ENCODE data around the gene USP32. TPM values are rescaled to one million over a fixed set of nuclear protein-coding genes. Genes with fewer than 3 reads are reported as not detected.

USP32 gene
- total RNA-seq, 2 experiments from 2014 or later = 35.8 to 40.1 TPM

DNA sequence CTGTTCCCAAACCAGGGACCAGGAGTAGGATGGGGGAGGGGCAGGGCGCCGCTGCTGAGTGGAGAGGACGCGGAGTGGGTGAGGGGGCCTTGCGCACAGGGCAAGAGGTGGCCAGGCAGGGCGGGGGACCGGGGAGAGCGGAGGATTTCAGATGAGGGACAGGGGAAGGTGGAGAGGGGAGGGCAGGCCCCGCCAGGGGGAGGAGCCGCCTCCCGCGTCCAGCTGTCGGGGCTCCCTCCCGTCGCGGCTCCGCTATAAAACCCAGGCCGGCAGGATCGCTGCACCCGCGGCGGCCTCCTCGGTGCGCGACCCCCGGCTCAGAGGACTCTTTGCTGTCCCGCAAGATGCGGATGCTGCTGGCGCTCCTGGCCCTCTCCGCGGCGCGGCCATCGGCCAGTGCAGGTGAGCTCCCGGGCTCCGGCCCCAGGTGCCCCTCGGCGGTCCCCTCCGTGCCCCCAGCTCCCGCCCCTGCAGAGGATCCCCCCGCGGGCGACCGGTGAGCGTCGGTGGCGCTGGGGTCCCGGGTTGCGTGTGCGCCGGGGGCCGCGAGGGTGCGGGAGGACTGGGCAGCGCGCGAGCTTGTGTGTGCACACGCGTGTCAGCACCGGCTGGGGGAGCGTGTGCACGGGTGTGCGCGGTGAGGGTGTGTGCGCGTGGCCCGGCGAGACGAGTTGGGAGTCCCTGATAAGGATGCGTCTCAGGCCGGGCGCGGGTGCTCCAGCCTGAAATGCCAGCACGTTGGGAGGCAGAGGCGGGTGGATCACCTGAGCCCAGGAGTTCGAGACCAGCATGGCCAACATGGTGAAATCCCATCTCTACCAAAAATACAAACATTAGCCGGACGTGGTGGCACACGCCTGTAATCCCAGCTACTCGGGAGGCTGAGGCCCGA is 242.0 kb downstream of the USP32 start, which contains the start of gene CA4:
CA4 (plus strand) TSS at position 283 of the 892 bp plus-strand sequence; CDS start at position 345, 62 bp downstream.
- Mint-ChIP-seq H3K9me3 (no peaks in the 10 kb centered on the region), H3K27ac (peak within 1 kb of the TSS; percentile 40), H3K27me3 (peaks cover 71% of the 10 kb centered on the region), H3K4me3 (peak within 1 kb of the TSS; percentile 43), H3K4me1 (peaks cover 17% of the 10 kb centered on the region), H3K36me3 (ENCODE audit: low read depth) (no peaks in the 10 kb centered on the region)
- no peak for DNase-seq
- ChIA-PET CTCF (interaction anchor here (1.7 kb wide), 1 partner anchor 10 kb away, joined by 8 read pairs; no protein-coding TSS in a partner anchor), POLR2A (interaction anchor here (0.8 to 1.8 kb wide), 3 partner anchors 9 to 530 kb away, joined by 3 to 5 read pairs (median 4); partner anchors contain the start of gene CLTC)

DNA sequence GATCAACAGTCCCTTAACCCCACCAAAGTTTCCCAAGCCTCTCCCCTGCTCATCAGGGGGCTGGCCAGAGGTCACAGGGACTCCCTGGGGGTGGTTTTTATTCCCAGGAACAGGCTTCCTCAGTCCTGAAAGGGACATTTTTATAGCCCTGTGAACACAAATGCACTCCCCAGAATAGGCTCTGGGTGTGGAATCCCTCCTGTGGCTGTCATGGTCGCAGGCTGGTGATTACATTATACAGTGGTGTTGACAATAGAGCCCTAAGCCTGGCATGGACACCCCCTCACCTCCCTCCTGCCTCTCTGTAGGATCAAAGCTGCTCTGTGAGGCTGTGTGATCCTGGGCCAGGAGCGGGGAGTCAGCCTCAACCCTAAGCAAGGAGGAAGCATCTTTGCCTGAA is 243.6 kb downstream of the USP32 start:
- POLR2A ChIA-PET = no interaction called here
- CTCF ChIA-PET = no interaction called here
- H3K27me3 Mint-ChIP-seq = peaks cover 77% of the 10 kb centered on the region
- no peak overlapping the region for H3K4me3 Mint-ChIP-seq
- H3K4me1 Mint-ChIP-seq = peaks cover 27% of the 10 kb centered on the region
- no peaks in the 10 kb centered on the region for H3K9me3 Mint-ChIP-seq
- no peak for DNase-seq
- H3K36me3 Mint-ChIP-seq (ENCODE audit: low read depth) = no peaks in the 10 kb centered on the region
- no peak overlapping the region for H3K27ac Mint-ChIP-seq

DNA sequence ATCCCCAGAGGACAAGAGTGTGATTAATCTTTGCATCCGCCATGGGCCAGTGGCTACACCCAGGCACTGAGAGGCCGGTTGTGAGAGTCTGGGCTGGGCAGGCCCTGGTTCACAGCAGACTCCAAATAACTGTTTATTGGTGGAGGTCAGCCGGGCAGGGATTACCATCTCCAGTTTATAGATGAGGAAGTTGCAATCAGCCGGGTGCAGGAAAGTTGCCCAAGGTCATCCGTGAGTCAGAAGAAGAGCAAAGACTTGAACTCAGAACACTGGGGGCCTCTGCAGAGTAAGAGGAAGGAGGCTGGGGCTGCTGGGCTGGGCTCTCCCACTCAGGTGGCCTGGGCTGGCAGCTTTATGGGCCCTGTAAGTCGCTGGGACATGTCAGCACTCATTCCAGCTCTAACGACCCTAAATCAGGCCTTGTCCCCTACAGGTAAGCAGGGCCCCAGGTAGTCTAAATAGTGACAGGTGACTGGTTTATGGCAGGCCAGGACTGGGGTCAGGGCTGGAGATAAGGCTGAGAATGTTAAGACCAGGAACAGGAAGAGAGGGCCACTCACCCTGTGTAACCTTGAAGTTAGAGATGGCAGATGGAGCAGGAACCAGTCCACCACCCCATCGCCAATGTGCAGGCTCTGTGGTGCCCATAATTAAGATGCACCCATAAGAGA is 244.2 kb downstream of the USP32 start:
- Mint-ChIP-seq H3K9me3 (no peaks in the 10 kb centered on the region), H3K4me3 (no peak overlapping the region), H3K27me3 (peaks cover 83% of the 10 kb centered on the region), H3K36me3 (ENCODE audit: low read depth) (no peaks in the 10 kb centered on the region), H3K4me1 (peaks cover 34% of the 10 kb centered on the region), H3K27ac (no peak overlapping the region)
- ChIA-PET CTCF (interaction anchor here (0.6 kb wide), 1 partner anchor 400 kb away, joined by 3 read pairs; no protein-coding TSS in a partner anchor), POLR2A (no interaction called here)
- DNase-seq = no peak

DNA sequence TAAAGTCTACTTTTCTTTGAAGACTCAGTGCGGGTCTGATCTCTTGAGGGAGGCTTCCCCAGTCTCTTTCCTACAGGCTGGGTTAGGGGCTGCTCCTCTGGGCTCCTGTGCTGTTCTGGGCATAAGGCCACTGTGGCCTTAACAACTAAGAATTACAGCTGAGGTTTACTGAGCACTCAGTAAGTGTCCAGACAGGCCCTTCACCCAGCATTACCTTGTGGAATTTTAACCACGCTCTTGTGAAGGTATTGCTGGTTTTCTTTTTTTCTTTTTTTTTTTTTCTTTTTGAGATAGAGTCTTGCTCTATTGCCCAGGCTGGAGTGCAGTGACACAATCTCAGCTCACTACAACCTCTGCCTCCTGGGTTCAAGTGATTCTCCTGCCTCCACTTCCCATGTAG is 245.7 kb downstream of the USP32 start:
- H3K36me3 Mint-ChIP-seq (ENCODE audit: low read depth) = no peaks in the 10 kb centered on the region
- no peaks in the 10 kb centered on the region for H3K9me3 Mint-ChIP-seq
- H3K4me3 Mint-ChIP-seq = no peak overlapping the region
- ChIA-PET POLR2A (no interaction called here), CTCF (interaction anchor here (0.7 kb wide), 1 partner anchor 816 kb away, joined by 3 read pairs; no protein-coding TSS in a partner anchor)
- peaks cover 87% of the 10 kb centered on the region for H3K27me3 Mint-ChIP-seq
- H3K27ac Mint-ChIP-seq = no peak overlapping the region
- H3K4me1 Mint-ChIP-seq = peaks cover 39% of the 10 kb centered on the region
- no peak for DNase-seq

DNA sequence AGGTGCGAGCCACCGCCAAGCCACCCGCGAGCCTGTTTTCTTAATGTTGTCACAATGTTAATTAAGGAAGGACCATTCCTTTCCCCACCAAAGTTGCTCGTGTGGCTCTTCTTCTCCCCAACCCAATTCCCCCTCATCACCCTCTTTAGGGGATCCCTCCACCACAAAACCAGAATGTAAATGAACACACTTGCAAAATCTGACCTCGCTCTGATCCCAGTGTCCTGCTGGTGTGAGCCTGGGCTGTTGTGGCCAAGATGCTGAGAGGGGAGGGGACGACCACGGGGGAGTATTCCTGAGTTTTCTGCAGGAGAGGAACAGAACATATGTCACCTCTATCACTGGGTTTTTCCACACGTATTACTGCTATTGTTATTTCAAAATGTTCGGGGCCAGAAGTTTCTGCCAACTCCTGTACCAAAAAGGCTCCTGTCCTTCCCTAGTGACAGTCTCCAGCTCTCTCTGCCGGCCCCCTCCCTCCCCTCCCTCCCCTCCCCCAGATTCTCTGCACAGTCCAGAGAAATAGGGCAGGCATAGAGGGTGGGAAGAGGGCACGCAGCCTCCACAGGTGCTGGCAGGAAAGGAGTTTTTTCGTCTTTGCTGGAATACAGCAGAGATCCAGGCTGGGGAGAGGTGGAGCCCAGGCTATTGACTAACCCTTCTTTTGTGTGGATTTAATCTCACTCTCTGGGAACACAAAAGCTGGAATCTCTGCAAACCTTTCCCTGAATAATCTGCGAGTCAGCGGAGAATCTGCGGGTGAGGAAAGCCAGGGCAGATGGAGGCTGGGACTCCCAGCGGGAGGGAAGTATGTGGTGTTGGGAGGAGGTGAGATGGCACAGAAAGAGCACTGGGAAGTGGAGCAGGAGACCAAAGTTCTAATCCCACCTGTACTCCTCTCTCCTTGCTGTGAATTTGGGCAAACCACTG is 246.7 kb downstream of the USP32 start:
- ChIA-PET CTCF (no interaction called here), POLR2A (no interaction called here)
- no peak overlapping the region for H3K4me3 Mint-ChIP-seq
- peaks cover 36% of the 10 kb centered on the region for H3K4me1 Mint-ChIP-seq
- DNase-seq = no peak
- H3K9me3 Mint-ChIP-seq = no peaks in the 10 kb centered on the region
- no peaks in the 10 kb centered on the region for H3K36me3 Mint-ChIP-seq (ENCODE audit: low read depth)
- H3K27me3 Mint-ChIP-seq = peaks cover 89% of the 10 kb centered on the region
- H3K27ac Mint-ChIP-seq = no peak overlapping the region

DNA sequence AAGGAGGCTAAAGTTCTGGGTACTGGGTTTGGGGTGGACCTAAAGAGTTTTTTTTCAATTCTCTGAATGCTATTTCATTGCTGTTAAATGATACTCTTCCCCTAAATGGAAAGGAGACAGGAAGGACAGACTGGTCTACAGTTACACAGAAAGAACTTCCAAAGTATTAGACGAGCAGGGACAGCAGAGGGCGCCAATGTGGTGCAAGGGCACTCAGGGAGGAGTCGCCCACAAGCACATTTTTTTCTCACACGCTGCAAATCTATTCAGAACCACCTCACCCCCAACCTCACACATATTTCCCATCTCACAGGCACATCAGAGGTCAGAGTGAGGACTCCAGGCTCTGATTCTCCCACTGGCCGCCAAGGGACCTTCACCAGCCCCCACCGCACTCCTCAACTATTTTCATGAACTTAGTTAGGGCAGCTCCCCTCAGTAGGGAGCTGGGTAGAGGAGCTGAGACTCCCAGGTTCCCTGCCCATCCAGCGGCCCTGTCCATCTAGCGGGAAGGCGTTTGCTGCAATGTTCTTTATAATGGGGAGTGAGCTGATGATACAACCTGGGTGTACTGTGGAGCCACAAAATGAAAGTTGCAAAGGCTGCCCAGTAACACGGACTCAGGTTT is 248.9 kb downstream of the USP32 start:
- ChIA-PET CTCF (interaction anchor here (0.6 to 2.6 kb wide), 12 partner anchors 9 to 271 kb away, joined by 3 to 25 read pairs (median 3); no protein-coding TSS in a partner anchor), POLR2A (interaction anchor here (1.6 kb wide), 1 partner anchor 31 kb away, joined by 3 read pairs; no protein-coding TSS in a partner anchor)
- no peaks in the 10 kb centered on the region for H3K9me3 Mint-ChIP-seq
- peaks cover 93% of the 10 kb centered on the region for H3K27me3 Mint-ChIP-seq
- H3K27ac Mint-ChIP-seq = no peak overlapping the region
- H3K4me3 Mint-ChIP-seq = no peak overlapping the region
- H3K4me1 Mint-ChIP-seq = peaks cover 37% of the 10 kb centered on the region
- no peaks in the 10 kb centered on the region for H3K36me3 Mint-ChIP-seq (ENCODE audit: low read depth)
- peak; percentile 85 for DNase-seq

DNA sequence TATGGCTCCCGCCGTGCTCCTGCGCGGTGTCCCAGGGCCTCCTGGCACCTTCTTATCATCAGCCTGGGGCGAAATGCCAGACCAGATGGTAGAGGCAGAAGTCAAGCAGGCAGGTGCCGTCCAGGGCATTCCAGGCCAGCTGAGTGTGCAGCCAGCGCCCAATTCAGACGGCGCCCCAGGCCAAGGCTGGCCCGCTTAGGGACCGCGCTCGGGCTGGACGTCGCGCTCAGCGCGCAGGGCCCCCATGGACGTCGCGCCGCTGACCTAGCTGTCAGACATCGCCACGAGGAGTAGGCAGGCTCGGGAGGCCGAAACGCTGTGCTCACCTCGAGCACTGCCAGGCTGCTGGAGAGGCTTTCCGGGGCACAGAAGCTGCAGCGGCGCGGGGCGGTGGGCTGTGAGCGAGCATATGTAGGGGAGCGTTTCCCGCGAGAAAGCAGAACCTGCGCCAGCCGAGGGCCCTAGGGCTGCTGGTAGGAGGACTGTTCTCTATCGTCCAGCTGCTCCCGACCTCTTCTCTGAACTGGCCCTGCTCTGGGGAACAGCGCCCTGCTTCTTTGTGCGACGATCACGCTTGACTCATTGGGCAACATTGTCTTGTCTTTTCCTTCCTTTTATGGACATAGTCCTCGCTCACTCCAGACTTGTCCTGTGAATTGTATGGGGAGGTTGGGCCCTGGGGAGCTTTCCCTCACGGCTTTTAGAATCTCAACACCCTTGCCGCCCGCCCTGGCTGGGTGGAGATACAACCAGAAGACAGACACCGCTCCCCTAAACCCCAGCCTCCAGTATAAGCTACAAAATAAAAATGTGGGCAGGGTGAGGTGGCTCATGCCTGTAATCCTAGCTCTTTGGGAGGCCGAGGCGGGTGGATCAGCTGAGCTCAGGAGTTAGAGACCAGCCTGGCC is 250.6 kb downstream of the USP32 start:
- Mint-ChIP-seq H3K36me3 (ENCODE audit: low read depth) (no peaks in the 10 kb centered on the region), H3K4me1 (peaks cover 37% of the 10 kb centered on the region), H3K27me3 (peaks cover 87% of the 10 kb centered on the region), H3K9me3 (no peaks in the 10 kb centered on the region), H3K4me3 (no peak overlapping the region), H3K27ac (no peak overlapping the region)
- CTCF ChIA-PET = interaction anchor here (0.6 to 2.6 kb wide), 14 partner anchors 10 to 282 kb away, joined by 3 to 25 read pairs (median 4); partner anchors contain the start of genes HEATR6 and USP32
- no peak for DNase-seq
- POLR2A ChIA-PET = interaction anchor here (1.0 to 1.4 kb wide), 3 partner anchors 9 to 458 kb away, joined by 3 to 4 read pairs (median 3); partner anchors contain the start of genes CA4 and PPM1D

DNA sequence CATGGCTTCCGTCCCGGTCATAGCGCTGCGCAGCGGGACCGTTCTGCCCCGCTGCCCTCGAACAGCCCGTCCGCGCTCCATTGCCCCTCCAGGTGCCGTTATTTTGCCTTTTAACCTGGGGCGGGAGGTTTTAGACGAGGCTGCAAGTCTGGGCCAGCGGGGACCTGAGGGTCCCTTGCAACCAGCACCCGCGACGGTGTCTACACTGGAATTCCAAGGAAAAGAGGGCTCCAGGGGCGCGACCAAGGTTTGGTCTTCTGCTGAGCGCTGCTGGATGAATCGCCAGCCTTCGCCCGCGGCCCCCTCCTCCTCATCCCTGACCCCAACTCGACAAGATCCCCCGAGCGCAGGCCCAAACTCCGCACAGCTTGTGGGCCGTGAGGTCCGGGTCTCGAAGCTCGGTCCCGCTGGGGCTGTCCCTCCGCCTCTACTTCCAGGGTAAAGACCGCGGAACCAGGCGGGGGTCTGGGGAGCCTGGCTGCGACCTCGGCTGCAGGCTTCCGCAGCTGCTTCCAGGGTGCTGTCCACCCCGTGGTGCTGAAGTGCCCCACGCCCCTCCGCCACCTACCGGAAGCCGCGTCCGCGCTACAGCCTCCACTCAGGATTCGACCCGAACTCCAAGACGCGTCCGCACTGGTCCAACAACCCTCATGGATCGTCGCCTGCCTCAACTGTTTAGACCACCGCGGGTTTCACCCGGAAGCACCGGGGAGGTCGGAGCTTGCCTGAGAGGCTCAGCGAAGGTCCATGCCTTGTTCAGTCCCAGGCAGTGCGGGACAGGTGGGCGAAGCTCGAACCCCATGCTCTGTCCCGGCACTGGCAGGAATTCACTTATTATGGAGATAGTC is 252.3 kb downstream of the USP32 start:
- POLR2A ChIA-PET = interaction anchor here (1.3 kb wide), 1 partner anchor 11 kb away, joined by 3 read pairs; the partner anchor contains the start of gene CA4
- DNase-seq = peak; percentile 77
- CTCF ChIA-PET = interaction anchor here (0.6 to 1.8 kb wide), 5 partner anchors 12 to 281 kb away, joined by 3 to 8 read pairs (median 5); partner anchors contain the start of gene HEATR6
- H3K27ac Mint-ChIP-seq = no peak overlapping the region
- peaks cover 74% of the 10 kb centered on the region for H3K27me3 Mint-ChIP-seq
- no peaks in the 10 kb centered on the region for H3K9me3 Mint-ChIP-seq
- H3K36me3 Mint-ChIP-seq (ENCODE audit: low read depth) = peaks cover 6% of the 10 kb centered on the region
- H3K4me3 Mint-ChIP-seq = no peak overlapping the region
- H3K4me1 Mint-ChIP-seq = peaks cover 53% of the 10 kb centered on the region

DNA sequence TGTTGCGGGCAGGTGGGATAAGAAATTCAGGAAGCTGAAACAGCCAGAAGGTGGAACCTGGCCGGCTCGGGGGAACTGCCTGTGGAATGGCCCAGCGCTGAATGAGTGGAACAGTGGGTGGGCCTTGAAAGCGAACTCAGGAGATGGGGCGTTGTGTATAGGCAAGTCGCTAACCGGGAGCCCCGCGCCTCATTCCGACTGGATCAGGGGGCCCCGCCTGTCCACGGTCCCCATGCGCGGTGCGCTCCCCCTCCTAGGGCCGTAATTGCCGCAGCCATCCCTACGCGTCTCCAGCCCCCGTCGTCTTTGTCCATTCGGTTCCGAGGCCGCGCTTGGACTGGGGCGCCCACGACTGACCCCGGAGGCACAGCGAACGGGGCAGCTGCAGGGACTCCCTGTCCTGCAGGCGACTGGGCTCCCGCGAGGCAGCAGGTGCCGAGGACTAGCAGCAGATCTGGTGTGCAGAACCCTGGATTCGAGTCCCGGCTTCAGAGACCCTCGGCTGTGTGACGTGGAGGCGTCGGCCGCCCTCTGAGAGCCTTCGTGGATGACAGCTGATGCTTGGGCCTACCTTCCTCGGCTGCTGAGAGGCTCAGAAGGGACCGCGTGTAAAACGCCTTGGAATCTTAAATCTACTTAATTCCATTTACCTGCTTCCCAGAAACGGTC is 253.0 kb downstream of the USP32 start:
- Mint-ChIP-seq H3K27ac (no peak overlapping the region), H3K4me1 (peaks cover 56% of the 10 kb centered on the region), H3K36me3 (ENCODE audit: low read depth) (peaks cover 6% of the 10 kb centered on the region), H3K4me3 (no peak overlapping the region), H3K9me3 (no peaks in the 10 kb centered on the region), H3K27me3 (peaks cover 67% of the 10 kb centered on the region)
- POLR2A ChIA-PET = no interaction called here
- DNase-seq = no peak
- CTCF ChIA-PET = interaction anchor here (1.4 to 1.8 kb wide), 3 partner anchors 12 to 262 kb away, joined by 3 to 8 read pairs (median 5); no protein-coding TSS in a partner anchor

DNA sequence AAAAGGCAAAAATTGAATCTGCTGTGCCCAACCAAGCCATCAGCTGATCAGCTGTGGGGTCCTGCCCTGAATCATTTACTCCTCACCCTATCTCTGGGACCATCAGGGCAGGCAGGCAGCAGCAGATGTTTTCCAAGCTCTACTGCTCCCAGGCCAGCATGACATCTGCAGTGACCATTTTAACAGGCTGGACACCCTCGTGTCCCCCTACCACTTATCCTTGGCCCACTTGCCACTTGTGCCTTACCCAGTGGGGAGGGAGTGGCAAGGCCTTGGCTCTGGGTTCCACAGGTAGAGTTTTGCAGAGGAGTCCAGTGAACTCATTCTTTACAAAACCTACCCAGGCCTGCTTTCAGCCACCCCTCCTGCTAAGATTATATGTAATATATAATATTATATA is 254.2 kb downstream of the USP32 start:
- Mint-ChIP-seq H3K9me3 (no peaks in the 10 kb centered on the region), H3K4me3 (no peak overlapping the region), H3K4me1 (peaks cover 47% of the 10 kb centered on the region), H3K36me3 (ENCODE audit: low read depth) (peaks cover 9% of the 10 kb centered on the region), H3K27ac (no peak overlapping the region), H3K27me3 (peaks cover 56% of the 10 kb centered on the region)
- ChIA-PET POLR2A (no interaction called here), CTCF (interaction anchor here (0.6 to 1.4 kb wide), 3 partner anchors 14 to 1209 kb away, joined by 3 to 5 read pairs (median 3); no protein-coding TSS in a partner anchor)
- DNase-seq = no peak
